ENCODE results near the gene DECR2. TPM values are rescaled to one million over a fixed set of nuclear protein-coding genes. Genes with fewer than 3 reads are reported as not detected.

Gene DECR2
- total and polyA plus RNA-seq, 2 of the 13 experiments (the other 11 are each of a cell fraction or from before 2014, with no cell fraction given), result 36.3 to 44.6 TPM

DNA sequence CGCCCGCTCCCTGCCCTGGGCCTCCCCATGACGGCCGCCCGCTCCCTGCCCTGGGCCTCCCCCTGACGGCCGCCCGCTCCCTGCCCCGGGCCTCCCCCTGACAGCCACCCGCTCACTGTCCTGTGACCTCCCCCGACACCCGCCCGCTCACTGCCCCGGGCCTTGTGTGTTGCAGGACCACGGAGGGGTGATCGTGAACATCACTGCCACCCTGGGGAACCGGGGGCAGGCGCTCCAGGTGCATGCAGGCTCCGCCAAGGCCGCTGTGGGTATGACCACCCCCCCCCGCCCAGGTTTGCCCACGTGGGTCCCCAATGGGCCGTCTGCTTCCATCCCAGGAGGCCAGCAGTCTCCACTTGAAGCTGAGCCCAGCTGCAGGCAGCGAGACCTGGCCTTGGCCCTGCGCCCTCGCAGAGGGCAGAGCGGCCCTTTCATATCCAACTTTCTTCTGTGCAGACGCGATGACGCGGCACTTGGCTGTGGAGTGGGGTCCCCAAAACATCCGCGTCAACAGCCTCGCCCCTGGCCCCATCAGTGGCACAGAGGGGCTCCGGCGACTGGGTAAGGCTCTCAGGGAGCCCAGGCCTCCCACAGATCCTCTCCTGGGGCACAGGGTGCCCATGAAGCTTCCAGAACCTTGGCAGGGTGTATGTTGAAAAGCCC, 9.0 kb downstream of the DECR2 start:
- no peaks in the 10 kb centered on the region for H4K20me1 ChIP-seq (ENCODE audit: insufficient read depth, low read length)
- H3K36me3 ChIP-seq (replicated peaks in 1 of 2; ENCODE audit: control insufficient read depth in 1 of 2, insufficient read depth in 2 of 2, low read length in 2 of 2), result peaks cover 4 to 11% of the 10 kb centered on the region in 2 experiments; a peak in 4 of 5 replicates
- H2AFZ ChIP-seq (ENCODE audit: low read length), result no peak overlapping the region
- H3K4me2 ChIP-seq (ENCODE audit: low read depth, low read length), result no peak overlapping the region
- no peak overlapping the region for H3K9ac ChIP-seq (ENCODE audit: insufficient read depth, low read depth, low read length)
- no peaks in the 10 kb centered on the region for H3K79me2 ChIP-seq (ENCODE audit: insufficient read depth, low read length)
- 100% methylated on average over 11 of the region's 36 CpGs for WGBS (ENCODE audit: low lambda C conversion rate)
- in situ Hi-C loops (cut with HindIII; ENCODE audit: extremely low pct_ligation_motif_present, low pct_unique_long_range_greater_than_20kb), result no loop called here
- ATAC-seq (no peak), FAIRE-seq (no peak), DNase-seq (ENCODE audit: low spot score) (no peak)
- H3K27ac ChIP-seq (ENCODE audit: extremely low read length, insufficient read depth, low read length), result no peak overlapping the region
- POLR2A ChIA-PET, result interaction anchor here (0.9 kb wide), 1 partner anchor 15 kb away, joined by 3 read pairs; the partner anchor contains the start of gene RAB11FIP3
- H3K4me3 ChIP-seq (replicated peaks in 1 of 3; ENCODE audit: insufficient read depth in 1 of 3, low read depth in 2 of 3, low read length in 3 of 3), result no peak overlapping the region
- CTCF ChIA-PET (ENCODE audit: low intra/inter-chr PET ratio, low total read pairs), result no interaction called here
- TF ChIP-seq RBFOX2 (IDR thresholded peaks at IDR 0.05; ENCODE audit: low read depth, low read length) (peak; percentile 63), AGO2 (optimal IDR thresholded peaks at IDR 0.05; ENCODE audit: low read depth, low read length) (peak; percentile 75), ZNF777 (CRISPR knock-in tag; IDR thresholded peaks at IDR 0.05) (no peak), POLR2A (IDR thresholded peaks at IDR 0.05; ENCODE audit: insufficient read depth in 1 of 2, low read depth in 2 of 2, low read length in 2 of 2) (0 out of 4 replicates have a peak, but pooled peaks of 1 of the 2 experiments have one; percentile 36)
- TF ChIP-seq, protein P1, sequence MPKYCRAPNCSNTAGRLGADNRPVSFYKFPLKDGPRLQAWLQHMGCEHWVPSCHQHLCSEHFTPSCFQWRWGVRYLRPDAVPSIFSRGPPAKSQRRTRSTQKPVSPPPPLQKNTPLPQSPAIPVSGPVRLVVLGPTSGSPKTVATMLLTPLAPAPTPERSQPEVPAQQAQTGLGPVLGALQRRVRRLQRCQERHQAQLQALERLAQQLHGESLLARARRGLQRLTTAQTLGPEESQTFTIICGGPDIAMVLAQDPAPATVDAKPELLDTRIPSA (CRISPR knock-in tag; IDR thresholded peaks at IDR 0.05; ENCODE audit: borderline replicate concordance), result no peak
- no peaks in the 10 kb centered on the region for H3K27me3 ChIP-seq (ENCODE audit: control insufficient read depth in 1 of 2, insufficient read depth in 2 of 2, low read length in 2 of 2)
- H3K9me3 ChIP-seq (ENCODE audit: low read length), result no peaks in the 10 kb centered on the region
- no TSS peak for BruUV-seq (replicated peaks)
- intact Hi-C loops (cut with micrococcal nuclease; ENCODE audit: unreplicated experiment), result no loop called here
- H3K4me1 ChIP-seq (ENCODE audit: insufficient read depth, low read length), result peaks cover 21% of the 10 kb centered on the region

DNA sequence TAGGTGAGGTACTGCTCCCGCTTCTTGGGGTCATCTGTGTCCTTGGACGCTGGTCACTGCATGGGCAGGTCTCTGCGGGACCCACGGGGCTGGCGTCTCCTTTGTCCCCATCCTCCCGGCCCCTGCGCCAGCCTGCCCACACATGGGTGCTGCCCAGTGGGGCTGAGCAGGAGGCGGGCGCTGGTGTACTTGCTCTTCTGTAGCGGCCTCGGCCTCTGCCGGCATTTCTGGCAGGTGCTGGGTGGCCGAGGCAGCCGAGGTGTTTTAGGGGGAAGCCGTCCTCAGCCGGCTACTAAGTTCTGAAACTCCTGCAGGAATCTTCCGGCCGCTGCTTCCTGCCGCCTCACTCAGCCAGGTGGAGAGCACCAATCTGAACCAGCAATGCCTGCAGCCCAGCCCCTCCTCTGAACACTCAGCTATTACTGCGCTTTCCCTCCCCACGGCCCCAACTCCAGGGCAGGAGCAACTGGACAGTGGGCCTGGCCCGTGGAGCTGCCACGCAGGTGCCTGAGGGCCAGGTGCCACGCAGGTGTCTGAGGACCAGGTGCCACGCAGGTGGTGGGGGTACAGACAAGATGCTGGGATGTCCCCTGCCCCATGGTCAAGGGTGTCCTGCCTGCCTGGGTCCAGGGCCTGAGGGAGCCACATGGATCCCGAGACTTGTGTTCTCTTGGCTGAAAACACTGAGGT, 10.0 kb downstream of the DECR2 start:
- DNase-seq (ENCODE audit: low spot score) (no peak), FAIRE-seq (no peak), ATAC-seq (peak; percentile 4; the same call in 1 of the 3 replicates)
- H4K20me1 ChIP-seq (ENCODE audit: insufficient read depth, low read length), result no peaks in the 10 kb centered on the region
- H3K27me3 ChIP-seq (ENCODE audit: control insufficient read depth in 1 of 2, insufficient read depth in 2 of 2, low read length in 2 of 2), result no peaks in the 10 kb centered on the region
- peaks cover 16% of the 10 kb centered on the region for H3K4me1 ChIP-seq (ENCODE audit: insufficient read depth, low read length)
- no peak overlapping the region for H2AFZ ChIP-seq (ENCODE audit: low read length)
- WGBS (ENCODE audit: low lambda C conversion rate), result 96% methylated on average over 15 of the region's 26 CpGs
- CTCF ChIA-PET (ENCODE audit: low intra/inter-chr PET ratio, low total read pairs), result no interaction called here
- in situ Hi-C loops (cut with HindIII; ENCODE audit: extremely low pct_ligation_motif_present, low pct_unique_long_range_greater_than_20kb), result no loop called here
- no TSS peak for BruUV-seq (replicated peaks)
- POLR2A ChIA-PET, result interaction anchor here (1.2 to 3.0 kb wide), 3 partner anchors 10 to 116 kb away, joined by 3 to 15 read pairs (median 4); partner anchors contain the start of genes CAPN15 and DECR2
- no peaks in the 10 kb centered on the region for H3K9me3 ChIP-seq (ENCODE audit: low read length)
- intact Hi-C loops (cut with micrococcal nuclease; ENCODE audit: unreplicated experiment), result no loop called here
- H3K27ac ChIP-seq (ENCODE audit: extremely low read length, insufficient read depth, low read length), result no peak overlapping the region
- peaks cover 4 to 11% of the 10 kb centered on the region in 2 experiments; a peak in 4 of 5 replicates for H3K36me3 ChIP-seq (replicated peaks in 1 of 2; ENCODE audit: control insufficient read depth in 1 of 2, insufficient read depth in 2 of 2, low read length in 2 of 2)
- no peak overlapping the region for H3K4me2 ChIP-seq (ENCODE audit: low read depth, low read length)
- H3K9ac ChIP-seq (ENCODE audit: insufficient read depth, low read depth, low read length), result no peak overlapping the region
- no peaks in the 10 kb centered on the region for H3K79me2 ChIP-seq (ENCODE audit: insufficient read depth, low read length)
- no peak overlapping the region for H3K4me3 ChIP-seq (replicated peaks in 1 of 3; ENCODE audit: insufficient read depth in 1 of 3, low read depth in 2 of 3, low read length in 3 of 3)
- TF ChIP-seq AGO2 (optimal IDR thresholded peaks at IDR 0.05; ENCODE audit: low read depth, low read length) (peak; percentile 46), RBFOX2 (IDR thresholded peaks at IDR 0.05; ENCODE audit: low read depth, low read length) (peak; percentile 49; the same call in 1 of the 2 replicates)
- TF ChIP-seq, protein P2, sequence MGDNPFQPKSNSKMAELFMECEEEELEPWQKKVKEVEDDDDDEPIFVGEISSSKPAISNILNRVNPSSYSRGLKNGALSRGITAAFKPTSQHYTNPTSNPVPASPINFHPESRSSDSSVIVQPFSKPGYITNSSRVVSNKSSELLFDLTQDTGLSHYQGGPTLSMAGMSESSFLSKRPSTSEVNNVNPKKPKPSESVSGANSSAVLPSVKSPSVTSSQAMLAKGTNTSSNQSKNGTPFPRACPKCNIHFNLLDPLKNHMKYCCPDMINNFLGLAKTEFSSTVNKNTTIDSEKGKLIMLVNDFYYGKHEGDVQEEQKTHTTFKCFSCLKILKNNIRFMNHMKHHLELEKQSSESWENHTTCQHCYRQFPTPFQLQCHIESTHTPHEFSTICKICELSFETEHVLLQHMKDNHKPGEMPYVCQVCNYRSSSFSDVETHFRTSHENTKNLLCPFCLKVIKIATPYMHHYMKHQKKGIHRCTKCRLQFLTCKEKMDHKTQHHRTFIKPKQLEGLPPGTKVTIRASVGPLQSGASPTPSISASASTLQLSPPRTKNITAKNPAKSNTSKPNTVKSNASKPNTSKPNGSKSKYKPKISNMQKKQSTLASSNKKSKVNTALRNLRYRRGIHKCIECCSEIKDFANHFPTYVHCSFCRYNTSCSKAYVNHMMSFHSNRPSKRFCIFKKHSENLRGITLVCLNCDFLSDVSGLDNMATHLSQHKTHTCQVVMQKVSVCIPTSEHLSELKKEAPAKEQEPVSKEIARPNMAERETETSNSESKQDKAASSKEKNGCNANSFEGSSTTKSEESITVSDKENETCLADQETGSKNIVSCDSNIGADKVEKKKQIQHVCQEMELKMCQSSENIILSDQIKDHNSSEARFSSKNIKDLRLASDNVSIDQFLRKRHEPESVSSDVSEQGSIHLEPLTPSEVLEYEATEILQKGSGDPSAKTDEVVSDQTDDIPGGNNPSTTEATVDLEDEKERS (CRISPR knock-in tag; IDR thresholded peaks at IDR 0.05), result no peak

Data from HepG2 (cell line).